PC-3 (cell line): ENCODE results near the gene MLLT10. TPM values are rescaled to one million over a fixed set of nuclear protein-coding genes. Genes with fewer than 3 reads are reported as not detected.

ENCODE experiments used
- ATAC-seq: fragments of 200-7000 bp; cut with Tn5 transposase; 2 replicates; pipeline ENCODE4 v1.9.1; 2020; ENCODE audit warnings: mild to moderate bottlenecking, moderate library complexity
- BruUV-seq: library from RNA; stranded (reverse); fragments of 400-500 nt; replicated peaks from 2 replicates; lab custom pipeline; 2021; lab: Mats Ljungman, UMichigan
- CTCF ChIA-PET: fragments of 300-600 bp; sonication (Branson Sonifier 250); formaldehyde crosslinking; loops from one replicate; lab custom pipeline; 2022; ENCODE audit warnings: antibody characterized with exemption; lab: Charles Lee
- POLR2A ChIA-PET: fragments of 300-600 bp; sonication (Branson Sonifier 250); formaldehyde crosslinking; loops from one replicate; lab custom pipeline; 2022; ENCODE audit warnings: antibody characterized with exemption; ENCODE audit not compliant: unreplicated experiment; lab: Charles Lee
- DNase-seq: peaks from one replicate; pipeline ENCODE4 v3.0.0-alpha.2; 2015
- H2AFZ ChIP-seq: fragments of 300-600 bp; sonication (generic); 2 replicates; pipeline ENCODE4 v1.6.0; 2016; ENCODE audit warnings: antibody characterized with exemption, low read length
- H3F3A ChIP-seq: fragments of 300-600 bp; sonication (generic); one replicate; pipeline ENCODE4 v1.6.0; 2017; ENCODE audit warnings: antibody characterized with exemption, low read length, control low read depth, mild to moderate bottlenecking; ENCODE audit not compliant: unreplicated experiment
- H3K27ac ChIP-seq: fragments of 300-600 bp; sonication (generic); 2 replicates; pipeline ENCODE4 v1.5.1; 2016; ENCODE audit warnings: mild to moderate bottlenecking, low read length
- H3K27me3 ChIP-seq: fragments of 300-600 bp; sonication (generic); 2 replicates; pipeline ENCODE4 v1.6.1; 2016; ENCODE audit warnings: low read length, mixed read lengths
- H3K36me3 ChIP-seq: fragments of 300-600 bp; sonication (generic); 2 replicates; pipeline ENCODE4 v1.6.1; 2016; ENCODE audit warnings: low read depth, mixed run types, low read length, mixed read lengths
- H3K4me1 ChIP-seq: fragments of 300-600 bp; sonication (generic); 2 replicates; pipeline ENCODE4 v1.5.1; 2016; ENCODE audit warnings: low read length; ENCODE audit not compliant: insufficient read depth
- H3K4me2 ChIP-seq: fragments of 300-600 bp; sonication (generic); 2 replicates; pipeline ENCODE4 v1.6.0; 2016; ENCODE audit warnings: low read length
- H3K4me3 ChIP-seq: fragments of 300-600 bp; sonication (generic); 2 replicates; pipeline ENCODE4 v1.5.1; 2016; ENCODE audit warnings: mild to moderate bottlenecking, low read length, mixed read lengths
- H3K79me2 ChIP-seq: fragments of 300-600 bp; sonication (generic); 2 replicates; pipeline ENCODE4 v1.6.1; 2017; ENCODE audit warnings: low read length, mixed read lengths
- H3K9ac ChIP-seq: fragments of 300-600 bp; sonication (generic); 2 replicates; pipeline ENCODE4 v1.6.0; 2016; ENCODE audit warnings: mild to moderate bottlenecking, low read length
- H3K9me2 ChIP-seq: fragments of 300-600 bp; sonication (generic); replicated peaks from 2 replicates; pipeline ENCODE4 v1.6.1; 2016; ENCODE audit warnings: mixed run types, low read length, mixed read lengths
- H3K9me3 ChIP-seq: fragments of 300-600 bp; sonication (generic); 2 replicates; pipeline ENCODE4 v1.6.1; 2016; ENCODE audit warnings: low read length, mixed read lengths
- H4K20me1 ChIP-seq: fragments of 300-600 bp; sonication (generic); 2 replicates; pipeline ENCODE4 v1.6.1; 2016; ENCODE audit warnings: low read length, mixed read lengths
- EZH2 ChIP-seq: fragments of 300-600 bp; sonication (generic); IDR thresholded peaks from one replicate; pipeline ENCODE4 v1.6.1; 2017; ENCODE audit warnings: antibody characterized with exemption, mild to moderate bottlenecking, low read length; ENCODE audit not compliant: unreplicated experiment
- EZH2phosphoT487 ChIP-seq: fragments of 300-600 bp; sonication (generic); IDR thresholded peaks from 2 replicates; pipeline ENCODE4 v1.6.1; 2018; ENCODE audit warnings: mild to moderate bottlenecking, antibody characterized with exemption, low read length, borderline replicate concordance
- intact Hi-C: fragments of 100-400 bp; cut with micrococcal nuclease; formaldehyde crosslinking; loops from 2 replicates; pipeline ENCODE4 v1.9.0; 2023
- total RNA-seq: library from RNA; depleted of rRNA; stranded (reverse); fragments of >200 nt; gene quantifications from 2 replicates; pipeline ENCODE4 v1.2.3, GENCODE V29; 2014
- TF ChIP-seq, protein P1 (sequence below): fragments of 300-600 bp; sonication (generic); conservative IDR thresholded peaks from 2 replicates; pipeline ENCODE4 v1.5.1; 2017; ENCODE audit warnings: antibody characterized with exemption, low read depth, mild to moderate bottlenecking, low read length

MLLT10 gene
- total RNA-seq, 1 experiment from 2014 or later = 32.5 TPM

DNA sequence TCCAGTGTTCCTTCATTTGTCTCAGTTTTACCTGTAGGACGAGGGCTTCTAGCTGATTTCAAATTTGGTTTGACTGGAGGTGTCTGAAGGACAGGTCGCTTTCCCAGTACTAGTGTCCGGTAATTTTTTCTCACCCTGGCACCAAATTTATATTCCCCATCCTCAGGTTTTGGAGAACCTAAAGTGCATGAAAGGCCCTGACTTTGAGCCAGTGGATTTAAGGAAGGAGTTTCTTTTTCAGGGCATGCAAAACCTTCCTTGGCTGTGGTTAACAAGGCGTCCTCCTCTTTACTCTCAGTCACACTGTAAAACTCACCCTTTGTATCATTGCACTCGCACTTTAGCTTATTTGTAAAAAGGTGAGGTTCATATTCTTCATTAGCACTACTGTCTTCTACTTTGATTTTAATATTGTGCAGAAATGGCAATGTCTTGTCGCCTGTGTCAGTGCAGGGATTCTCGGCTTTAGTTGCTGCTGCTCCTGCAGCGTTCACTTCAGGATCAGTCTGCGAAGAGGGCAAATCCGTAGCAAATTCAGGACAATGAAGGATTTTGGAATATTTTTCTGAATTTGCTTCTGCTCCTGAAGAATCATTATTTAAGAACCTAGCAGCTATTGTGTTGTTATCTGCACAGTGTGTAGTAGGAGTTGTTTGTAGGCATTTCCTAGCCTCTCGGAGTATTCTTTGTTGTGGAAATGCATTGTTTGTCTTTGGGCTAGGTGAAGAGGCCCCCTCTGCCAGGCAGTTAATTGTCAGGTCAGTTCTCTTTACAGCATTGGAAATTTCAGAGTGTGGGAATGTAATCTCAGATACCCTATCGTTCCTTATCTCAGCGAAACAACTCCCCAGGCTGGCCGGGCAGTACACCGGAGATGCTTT is 18.4 kb upstream of the MLLT10 start:
- Histone ChIP-seq H3K36me3 (no peaks in the 10 kb centered on the region), H3K9ac (peak overlapping the region; percentile 46; the same call in 1 of the 2 replicates), H3K27me3 (no peaks in the 10 kb centered on the region), H3F3A (no peaks in the 10 kb centered on the region), H3K9me3 (no peaks in the 10 kb centered on the region), H3K4me1 (peaks cover 17% of the 10 kb centered on the region), H3K4me2 (peak overlapping the region; percentile 94), H3K79me2 (no peaks in the 10 kb centered on the region), H3K9me2 (no peaks in the 10 kb centered on the region), H3K4me3 (peak overlapping the region; percentile 83), H4K20me1 (no peaks in the 10 kb centered on the region), H2AFZ (peak overlapping the region; percentile 84), H3K27ac (no peak overlapping the region)
- TF ChIP-seq EZH2phosphoT487 = no peak
- TF ChIP-seq, protein P1, sequence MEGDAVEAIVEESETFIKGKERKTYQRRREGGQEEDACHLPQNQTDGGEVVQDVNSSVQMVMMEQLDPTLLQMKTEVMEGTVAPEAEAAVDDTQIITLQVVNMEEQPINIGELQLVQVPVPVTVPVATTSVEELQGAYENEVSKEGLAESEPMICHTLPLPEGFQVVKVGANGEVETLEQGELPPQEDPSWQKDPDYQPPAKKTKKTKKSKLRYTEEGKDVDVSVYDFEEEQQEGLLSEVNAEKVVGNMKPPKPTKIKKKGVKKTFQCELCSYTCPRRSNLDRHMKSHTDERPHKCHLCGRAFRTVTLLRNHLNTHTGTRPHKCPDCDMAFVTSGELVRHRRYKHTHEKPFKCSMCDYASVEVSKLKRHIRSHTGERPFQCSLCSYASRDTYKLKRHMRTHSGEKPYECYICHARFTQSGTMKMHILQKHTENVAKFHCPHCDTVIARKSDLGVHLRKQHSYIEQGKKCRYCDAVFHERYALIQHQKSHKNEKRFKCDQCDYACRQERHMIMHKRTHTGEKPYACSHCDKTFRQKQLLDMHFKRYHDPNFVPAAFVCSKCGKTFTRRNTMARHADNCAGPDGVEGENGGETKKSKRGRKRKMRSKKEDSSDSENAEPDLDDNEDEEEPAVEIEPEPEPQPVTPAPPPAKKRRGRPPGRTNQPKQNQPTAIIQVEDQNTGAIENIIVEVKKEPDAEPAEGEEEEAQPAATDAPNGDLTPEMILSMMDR = no peak
- no peak for TF ChIP-seq EZH2
- ChIA-PET CTCF (no interaction called here), POLR2A (no interaction called here)
- intact Hi-C loops = no loop called here
- DNase-seq (no peak), ATAC-seq (no peak)
- BruUV-seq = no TSS peak

DNA sequence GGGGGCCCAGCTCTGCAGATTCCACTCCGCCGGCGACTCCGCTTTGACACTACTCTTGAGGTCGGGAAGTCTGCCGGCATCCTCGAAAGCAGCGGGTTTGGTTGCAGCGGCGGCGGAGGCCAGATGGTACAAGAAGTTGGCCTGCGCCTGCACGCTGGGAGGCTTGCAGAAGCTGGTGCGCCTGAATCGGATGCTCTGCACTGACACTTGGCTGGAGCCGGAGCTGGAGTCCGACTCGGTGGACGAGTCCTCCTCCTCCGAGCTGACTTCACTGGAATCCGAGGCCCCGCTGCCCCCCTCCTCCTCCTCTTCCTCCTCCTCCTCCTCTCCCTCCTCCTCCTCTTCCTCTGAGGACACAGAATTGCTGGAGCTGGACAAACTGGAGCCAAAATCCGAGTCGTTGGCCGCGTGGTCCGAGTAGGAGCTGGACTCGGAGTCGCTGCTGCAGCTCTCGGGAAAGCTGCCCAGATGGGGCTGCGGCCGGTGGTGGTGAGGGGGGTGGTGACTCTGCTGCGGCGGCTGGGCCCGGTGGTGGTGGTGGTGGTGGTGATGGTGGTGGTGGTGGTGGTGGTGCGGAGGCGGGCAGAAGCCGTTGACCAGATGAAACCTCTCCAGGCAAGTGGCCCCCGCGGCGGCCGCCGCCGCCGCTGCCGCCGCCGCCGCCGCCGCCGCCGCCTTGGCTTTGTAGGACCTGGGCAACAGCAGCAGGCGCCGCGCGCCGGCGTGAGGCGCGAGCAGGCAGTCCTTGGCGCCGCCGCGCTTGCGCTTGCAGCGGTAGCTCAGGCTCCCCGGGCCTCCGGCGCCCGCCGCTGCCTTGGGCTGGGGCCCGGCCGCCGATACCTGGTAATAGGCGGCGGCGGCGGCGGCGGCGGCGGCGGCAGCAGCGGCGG is 17.5 kb upstream of the MLLT10 start:
- H3K4me1 ChIP-seq = peaks cover 17% of the 10 kb centered on the region
- H3K4me3 ChIP-seq = peak overlapping the region; percentile 86
- no peaks in the 10 kb centered on the region for H3K27me3 ChIP-seq
- H3K9me3 ChIP-seq = no peaks in the 10 kb centered on the region
- H3K36me3 ChIP-seq = no peaks in the 10 kb centered on the region
- ATAC-seq (peak; percentile 60), DNase-seq (peak; percentile 55)
- TF ChIP-seq, protein P1 = no peak
- TF ChIP-seq EZH2phosphoT487 = no peak
- TF ChIP-seq EZH2 = no peak
- no peaks in the 10 kb centered on the region for H3F3A ChIP-seq
- BruUV-seq = no TSS peak
- POLR2A ChIA-PET = interaction anchor here (0.6 kb wide), 1 partner anchor 286 kb away, joined by 4 read pairs; no protein-coding TSS in a partner anchor
- peak overlapping the region; percentile 94 for H3K4me2 ChIP-seq
- H3K9ac ChIP-seq = peak overlapping the region; percentile 46; the same call in 1 of the 2 replicates
- CTCF ChIA-PET = interaction anchor here (0.7 kb wide), 1 partner anchor 21 kb away, joined by 3 read pairs; no protein-coding TSS in a partner anchor
- no peak overlapping the region for H3K27ac ChIP-seq
- no peaks in the 10 kb centered on the region for H3K9me2 ChIP-seq
- intact Hi-C loops = no loop called here
- H4K20me1 ChIP-seq = no peaks in the 10 kb centered on the region
- peak overlapping the region; percentile 84 for H2AFZ ChIP-seq
- H3K79me2 ChIP-seq = no peaks in the 10 kb centered on the region
